Caco-2 (cell line): ENCODE measurements around the gene PPP6R2. TPM values are rescaled to one million over a fixed set of nuclear protein-coding genes. Genes with fewer than 3 reads are reported as not detected.
A peak's percentile ranks its signal among the peaks of the same experiment; 100 is the strongest.

ENCODE experiments used
- BruUV-seq: library from RNA; stranded (reverse); fragments of 400-500 nt; replicated peaks from 2 replicates; lab custom pipeline; 2021; lab: Mats Ljungman, UMichigan
- CTCF ChIA-PET: fragments of 300-600 bp; sonication (Branson Sonifier 250); formaldehyde crosslinking; loops from one replicate; lab custom pipeline; 2022; ENCODE audit warnings: antibody characterized with exemption; lab: Charles Lee
- POLR2A ChIA-PET: fragments of 300-600 bp; sonication (Branson Sonifier 250); formaldehyde crosslinking; loops from one replicate; lab custom pipeline; 2022; ENCODE audit warnings: antibody characterized with exemption; lab: Charles Lee
- DNase-seq, 2 experiments: peaks; one replicate each; pipeline versions ENCODE4 v3.0.0 to v3.0.0-alpha.2; 2020 to 2022
- H3K27me3 ChIP-seq: replicated peaks from 2 replicates; pipeline ENCODE4 v1.6.0; 2011; ENCODE audit warnings: low read length; ENCODE audit not compliant: control insufficient read depth, insufficient read depth
- H3K36me3 ChIP-seq: 2 replicates; pipeline ENCODE4 v1.5.1; 2011; ENCODE audit warnings: low read length; ENCODE audit not compliant: control insufficient read depth, insufficient read depth
- H3K4me1 ChIP-seq: fragments of 250-450 bp; sonication (Bioruptor Pico); 2 replicates; pipeline ENCODE4 v1.5.1; 2020; ENCODE audit warnings: mild to moderate bottlenecking
- H3K4me3 ChIP-seq: 2 replicates; pipeline ENCODE4 v1.5.1; 2011; ENCODE audit warnings: low read depth, mild to moderate bottlenecking, control low read depth, low read length
- H3K9me3 ChIP-seq: fragments of 250-450 bp; sonication (Bioruptor Pico); 2 replicates; pipeline ENCODE4 v1.5.1; 2020; ENCODE audit warnings: mild to moderate bottlenecking, moderate library complexity
- H3K27ac Mint-ChIP-seq: one replicate; pipeline ENCODE4 v1.8.0; 2022; ENCODE audit warnings: mixed read lengths; ENCODE audit not compliant: unreplicated experiment
- H3K27me3 Mint-ChIP-seq: one replicate; pipeline ENCODE4 v1.8.0; 2022; ENCODE audit warnings: mixed read lengths; ENCODE audit not compliant: insufficient read depth, unreplicated experiment
- H3K36me3 Mint-ChIP-seq: one replicate; pipeline ENCODE4 v1.8.0; 2022; ENCODE audit warnings: mild to moderate bottlenecking, mixed read lengths; ENCODE audit not compliant: insufficient read depth, unreplicated experiment
- H3K4me1 Mint-ChIP-seq: one replicate; pipeline ENCODE4 v1.8.0; 2022; ENCODE audit warnings: low read depth, mixed read lengths; ENCODE audit not compliant: unreplicated experiment
- H3K4me3 Mint-ChIP-seq: one replicate; pipeline ENCODE4 v1.8.0; 2022; ENCODE audit warnings: mild to moderate bottlenecking, moderate library complexity, mixed read lengths; ENCODE audit not compliant: unreplicated experiment
- H3K9me3 Mint-ChIP-seq: one replicate; pipeline ENCODE4 v1.8.0; 2022; ENCODE audit warnings: mixed read lengths; ENCODE audit not compliant: unreplicated experiment
- intact Hi-C: fragments of 100-400 bp; cut with micrococcal nuclease; formaldehyde crosslinking; loops from one replicate; pipeline ENCODE4 v1.10.0; 2022; ENCODE audit not compliant: unreplicated experiment
- total RNA-seq: library from RNA; stranded (reverse); gene quantifications from 2 replicates; pipeline ENCODE4 v1.2.3, GENCODE V29; 2022
- TF ChIP-seq, protein P1 (sequence below), 2 experiments: fragments of 200-600 bp in 1 of 2; IDR thresholded peaks; 1 replicate in 1 of 2; 2 replicates in 1 of 2; pipeline versions ENCODE4 v1.5.1 to v1.8.0; 2011 to 2022; ENCODE audit warnings: antibody characterized with exemption in 1 of 2, control low read depth in 1 of 2, inconsistent platforms in 1 of 2, low read depth in 1 of 2, low read length in 1 of 2, mild to moderate bottlenecking in 1 of 2, moderate library complexity in 1 of 2; ENCODE audit not compliant: insufficient read depth in 1 of 2, severe bottlenecking in 1 of 2, unreplicated experiment in 1 of 2

The PPP6R2 gene
- total RNA-seq, 1 experiment from 2014 or later, result 60.7 TPM

DNA sequence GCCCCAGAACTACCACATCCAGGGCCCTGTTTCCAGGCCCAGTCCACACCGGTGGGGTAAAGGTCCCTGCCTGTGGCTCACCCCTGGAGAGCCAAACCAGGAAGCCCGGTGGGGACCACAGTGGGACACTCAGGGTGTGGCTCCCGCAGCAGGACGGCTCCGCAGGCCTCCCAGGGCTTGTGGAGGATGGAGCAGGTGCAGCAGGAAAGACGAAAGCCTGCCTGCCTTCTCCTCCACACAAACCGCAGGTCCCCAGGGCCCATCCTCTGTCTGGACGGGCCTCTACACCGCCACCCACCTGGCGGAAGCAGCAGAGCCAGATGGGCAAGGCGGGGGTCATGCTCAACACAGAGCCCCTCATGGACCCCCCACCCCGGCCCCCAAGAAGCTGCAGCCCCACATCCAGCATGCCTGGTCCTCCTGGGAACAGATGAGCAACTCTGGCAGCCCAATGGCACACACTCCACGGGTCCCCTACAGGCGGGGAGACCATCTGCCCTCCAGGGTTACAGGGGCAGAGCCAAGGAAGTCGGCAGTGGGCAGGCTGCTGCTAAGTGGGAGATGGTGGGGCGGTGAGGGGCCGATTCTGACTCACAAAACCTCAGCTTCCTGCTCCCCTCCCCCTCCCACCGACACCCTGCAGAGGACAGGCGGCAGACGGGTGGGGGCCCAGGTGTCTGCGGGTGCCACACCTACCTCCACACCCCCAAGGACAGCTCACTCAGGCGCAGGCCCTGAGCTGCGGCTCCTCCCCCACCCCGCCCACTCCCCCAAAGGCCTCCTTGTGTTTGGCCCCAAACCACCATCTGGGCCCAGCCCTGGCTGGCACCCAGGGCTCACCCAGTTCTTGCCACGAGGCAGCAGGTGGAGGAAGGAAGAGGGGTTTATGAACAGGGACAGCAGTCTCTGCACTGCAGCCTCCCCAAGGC lies 126.5 kb downstream of the PPP6R2 start:
- TF ChIP-seq, protein P1, sequence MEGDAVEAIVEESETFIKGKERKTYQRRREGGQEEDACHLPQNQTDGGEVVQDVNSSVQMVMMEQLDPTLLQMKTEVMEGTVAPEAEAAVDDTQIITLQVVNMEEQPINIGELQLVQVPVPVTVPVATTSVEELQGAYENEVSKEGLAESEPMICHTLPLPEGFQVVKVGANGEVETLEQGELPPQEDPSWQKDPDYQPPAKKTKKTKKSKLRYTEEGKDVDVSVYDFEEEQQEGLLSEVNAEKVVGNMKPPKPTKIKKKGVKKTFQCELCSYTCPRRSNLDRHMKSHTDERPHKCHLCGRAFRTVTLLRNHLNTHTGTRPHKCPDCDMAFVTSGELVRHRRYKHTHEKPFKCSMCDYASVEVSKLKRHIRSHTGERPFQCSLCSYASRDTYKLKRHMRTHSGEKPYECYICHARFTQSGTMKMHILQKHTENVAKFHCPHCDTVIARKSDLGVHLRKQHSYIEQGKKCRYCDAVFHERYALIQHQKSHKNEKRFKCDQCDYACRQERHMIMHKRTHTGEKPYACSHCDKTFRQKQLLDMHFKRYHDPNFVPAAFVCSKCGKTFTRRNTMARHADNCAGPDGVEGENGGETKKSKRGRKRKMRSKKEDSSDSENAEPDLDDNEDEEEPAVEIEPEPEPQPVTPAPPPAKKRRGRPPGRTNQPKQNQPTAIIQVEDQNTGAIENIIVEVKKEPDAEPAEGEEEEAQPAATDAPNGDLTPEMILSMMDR (IDR thresholded peaks at IDR 0.05; ENCODE audit: insufficient read depth in 1 of 2, low read depth in 1 of 2, low read length in 1 of 2, severe bottlenecking in 1 of 2, unreplicated experiment in 1 of 2), result no peak
- POLR2A ChIA-PET, result no interaction called here
- no TSS peak for BruUV-seq
- Histone ChIP-seq H3K36me3 (peaks cover 10% of the 10 kb centered on the region), H3K4me3 (no peak overlapping the region), H3K4me1 (peaks cover 41% of the 10 kb centered on the region), H3K27me3 (no peaks in the 10 kb centered on the region), H3K9me3 (no peaks in the 10 kb centered on the region)
- intact Hi-C loops, result no loop called here
- Mint-ChIP-seq H3K9me3 (no peaks in the 10 kb centered on the region), H3K27ac (no peak overlapping the region), H3K4me3 (no peak overlapping the region), H3K4me1 (peaks cover 18% of the 10 kb centered on the region), H3K36me3 (peaks cover 7% of the 10 kb centered on the region), H3K27me3 (no peaks in the 10 kb centered on the region)
- DNase-seq, result peak in 1 of 2 experiments; percentile 62
- CTCF ChIA-PET, result no interaction called here

DNA sequence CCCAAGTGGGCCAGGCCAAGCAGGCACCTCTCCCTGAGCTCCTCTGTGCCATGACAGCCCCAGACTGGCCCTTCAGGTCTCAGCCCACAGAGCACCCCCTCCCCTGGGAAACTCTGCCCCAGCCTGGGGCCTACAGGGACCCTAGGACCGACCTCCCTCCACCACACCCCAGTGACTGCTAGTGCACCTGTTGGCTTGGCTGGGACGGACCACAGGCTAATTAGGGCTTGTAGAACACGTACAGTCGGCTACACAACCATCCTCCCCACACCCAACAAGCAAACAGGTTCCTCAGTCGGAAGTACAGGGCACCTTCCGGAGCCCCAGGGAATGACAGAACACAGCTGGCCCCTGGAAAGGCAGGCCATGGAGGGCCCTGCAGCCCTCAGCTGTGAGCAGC lies 127.4 kb downstream of the PPP6R2 start:
- no peak for DNase-seq
- H3K27me3 Mint-ChIP-seq, result no peaks in the 10 kb centered on the region
- no peaks in the 10 kb centered on the region for H3K9me3 ChIP-seq
- no peaks in the 10 kb centered on the region for H3K27me3 ChIP-seq
- BruUV-seq, result no TSS peak
- peaks cover 8% of the 10 kb centered on the region for H3K36me3 ChIP-seq
- CTCF ChIA-PET, result no interaction called here
- TF ChIP-seq, protein P1 (IDR thresholded peaks at IDR 0.05; ENCODE audit: insufficient read depth in 1 of 2, low read depth in 1 of 2, low read length in 1 of 2, severe bottlenecking in 1 of 2, unreplicated experiment in 1 of 2), result no peak
- no peak overlapping the region for H3K4me3 ChIP-seq
- peaks cover 41% of the 10 kb centered on the region for H3K4me1 ChIP-seq
- no peaks in the 10 kb centered on the region for H3K9me3 Mint-ChIP-seq
- POLR2A ChIA-PET, result no interaction called here
- peak overlapping the region; percentile 20 for H3K27ac Mint-ChIP-seq
- peaks cover 18% of the 10 kb centered on the region for H3K4me1 Mint-ChIP-seq
- intact Hi-C loops, result no loop called here
- H3K36me3 Mint-ChIP-seq, result peaks cover 7% of the 10 kb centered on the region
- no peak overlapping the region for H3K4me3 Mint-ChIP-seq

DNA sequence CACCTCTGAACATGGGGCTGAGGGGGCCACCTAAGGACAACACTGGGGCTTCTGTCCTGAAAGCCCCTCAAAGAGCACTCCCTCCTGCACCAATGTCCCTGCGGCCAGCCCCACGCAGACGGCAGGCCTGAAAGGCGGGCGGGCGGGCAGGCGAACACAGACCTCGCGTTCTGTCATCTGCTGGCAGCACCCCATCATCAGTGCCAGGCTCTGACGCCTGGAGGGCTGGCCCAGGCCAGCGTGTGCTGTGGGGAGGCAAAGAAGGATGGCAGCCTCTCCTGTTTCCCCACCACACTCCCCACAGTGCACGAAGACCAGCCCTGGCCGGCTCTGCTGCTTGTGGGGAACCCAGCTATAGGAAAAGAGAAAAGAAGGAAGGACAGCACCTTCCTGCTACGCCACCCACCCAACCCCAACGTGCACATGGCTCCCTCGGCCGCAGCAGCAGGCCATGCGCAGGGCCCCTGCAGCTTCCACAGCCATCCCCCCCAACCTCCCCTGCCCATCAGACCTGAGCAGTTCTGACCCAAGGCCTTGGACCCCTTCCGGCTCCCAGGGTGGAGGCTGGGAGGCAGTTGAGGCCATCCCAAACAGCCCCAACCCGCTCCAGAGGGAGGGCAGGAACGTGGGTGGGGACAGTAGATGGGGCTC lies 128.2 kb downstream of the PPP6R2 start:
- ChIA-PET CTCF (no interaction called here), POLR2A (no interaction called here)
- no peak for DNase-seq
- Histone ChIP-seq H3K27me3 (no peaks in the 10 kb centered on the region), H3K36me3 (peaks cover 8% of the 10 kb centered on the region), H3K4me1 (peaks cover 41% of the 10 kb centered on the region), H3K9me3 (no peaks in the 10 kb centered on the region), H3K4me3 (no peak overlapping the region)
- Mint-ChIP-seq H3K4me3 (no peak overlapping the region), H3K9me3 (no peaks in the 10 kb centered on the region), H3K27ac (peak overlapping the region; percentile 22), H3K4me1 (peaks cover 18% of the 10 kb centered on the region), H3K36me3 (peaks cover 4% of the 10 kb centered on the region), H3K27me3 (no peaks in the 10 kb centered on the region)
- intact Hi-C loops, result no loop called here
- no TSS peak for BruUV-seq
- TF ChIP-seq, protein P1 (IDR thresholded peaks at IDR 0.05; ENCODE audit: insufficient read depth in 1 of 2, low read depth in 1 of 2, low read length in 1 of 2, severe bottlenecking in 1 of 2, unreplicated experiment in 1 of 2), result no peak
